MM.1S (cell line): Measurements from ENCODE around the gene HNRNPC.

ENCODE experiments used
- EZH2 ChIP-seq: fragments of 300-600 bp; sonication (generic); optimal IDR thresholded peaks from 2 replicates; pipeline ENCODE3; 2017; ENCODE audit warnings: low read depth, mild to moderate bottlenecking, antibody characterized with exemption, low read length, mixed read lengths
- EZH2phosphoT487 ChIP-seq: fragments of 300-600 bp; sonication (generic); IDR thresholded peaks from 2 replicates; pipeline ENCODE4 v1.6.1; 2018; ENCODE audit warnings: antibody characterized with exemption, low read length
- TF ChIP-seq, protein P1 (sequence below): fragments of 300-600 bp; sonication (generic); IDR thresholded peaks from 2 replicates; pipeline ENCODE4 v1.5.1; 2016; ENCODE audit warnings: antibody characterized with exemption, low read length, mixed read lengths

DNA sequence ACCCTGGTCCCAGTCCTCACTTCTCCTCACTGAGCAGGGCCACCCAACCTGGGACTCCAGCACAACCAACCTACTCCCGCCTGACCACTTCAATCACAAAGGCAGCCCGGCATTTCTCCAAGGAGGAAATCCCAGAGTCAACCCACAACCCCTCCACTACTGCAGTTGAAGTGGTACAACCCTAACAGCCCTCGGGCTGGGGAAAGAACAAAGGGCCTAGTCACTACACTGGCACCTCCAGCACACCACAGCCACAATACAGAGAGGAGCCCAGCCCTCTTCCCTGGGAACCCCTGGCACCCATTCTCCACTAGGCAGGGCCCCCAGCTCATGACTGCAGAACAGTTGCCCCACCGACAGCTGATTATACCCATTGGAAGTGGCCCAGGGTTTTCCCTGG, 99.7 kb downstream of the HNRNPC start:
- TF ChIP-seq, protein P1, sequence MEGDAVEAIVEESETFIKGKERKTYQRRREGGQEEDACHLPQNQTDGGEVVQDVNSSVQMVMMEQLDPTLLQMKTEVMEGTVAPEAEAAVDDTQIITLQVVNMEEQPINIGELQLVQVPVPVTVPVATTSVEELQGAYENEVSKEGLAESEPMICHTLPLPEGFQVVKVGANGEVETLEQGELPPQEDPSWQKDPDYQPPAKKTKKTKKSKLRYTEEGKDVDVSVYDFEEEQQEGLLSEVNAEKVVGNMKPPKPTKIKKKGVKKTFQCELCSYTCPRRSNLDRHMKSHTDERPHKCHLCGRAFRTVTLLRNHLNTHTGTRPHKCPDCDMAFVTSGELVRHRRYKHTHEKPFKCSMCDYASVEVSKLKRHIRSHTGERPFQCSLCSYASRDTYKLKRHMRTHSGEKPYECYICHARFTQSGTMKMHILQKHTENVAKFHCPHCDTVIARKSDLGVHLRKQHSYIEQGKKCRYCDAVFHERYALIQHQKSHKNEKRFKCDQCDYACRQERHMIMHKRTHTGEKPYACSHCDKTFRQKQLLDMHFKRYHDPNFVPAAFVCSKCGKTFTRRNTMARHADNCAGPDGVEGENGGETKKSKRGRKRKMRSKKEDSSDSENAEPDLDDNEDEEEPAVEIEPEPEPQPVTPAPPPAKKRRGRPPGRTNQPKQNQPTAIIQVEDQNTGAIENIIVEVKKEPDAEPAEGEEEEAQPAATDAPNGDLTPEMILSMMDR, result no peak
- TF ChIP-seq EZH2phosphoT487, result no peak
- TF ChIP-seq EZH2, result no peak
